ENCODE data around the gene FLT1.

Gene FLT1

DNA sequence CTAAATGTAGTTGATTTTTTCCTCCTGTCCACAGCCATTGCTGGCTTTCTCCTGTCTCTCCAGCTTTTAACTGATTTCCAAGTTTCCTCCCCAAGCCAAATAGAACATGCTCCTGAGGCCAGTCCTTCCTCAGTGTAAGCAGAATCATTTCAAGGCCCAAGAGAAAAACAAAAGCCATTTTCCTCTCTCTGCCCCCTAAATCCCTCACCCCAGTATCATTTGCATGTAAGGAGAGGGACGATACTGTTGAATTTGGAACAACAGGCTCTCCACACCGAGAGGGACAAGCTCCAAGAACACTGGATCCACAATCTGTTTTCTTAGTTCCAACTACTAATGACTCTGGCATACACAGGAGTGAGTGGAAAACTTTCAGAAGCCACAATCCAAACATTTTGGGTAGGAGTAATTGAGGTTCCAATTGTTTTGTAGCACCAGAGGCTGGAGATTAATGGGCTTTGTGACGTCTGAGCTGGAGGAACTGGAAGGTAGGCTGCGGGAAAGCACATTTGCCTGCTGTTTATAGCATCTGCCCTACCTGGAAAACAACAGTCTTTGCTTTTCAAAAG lies 156.8 kb downstream of the FLT1 start:
- DNase-seq, result no peak

DNA sequence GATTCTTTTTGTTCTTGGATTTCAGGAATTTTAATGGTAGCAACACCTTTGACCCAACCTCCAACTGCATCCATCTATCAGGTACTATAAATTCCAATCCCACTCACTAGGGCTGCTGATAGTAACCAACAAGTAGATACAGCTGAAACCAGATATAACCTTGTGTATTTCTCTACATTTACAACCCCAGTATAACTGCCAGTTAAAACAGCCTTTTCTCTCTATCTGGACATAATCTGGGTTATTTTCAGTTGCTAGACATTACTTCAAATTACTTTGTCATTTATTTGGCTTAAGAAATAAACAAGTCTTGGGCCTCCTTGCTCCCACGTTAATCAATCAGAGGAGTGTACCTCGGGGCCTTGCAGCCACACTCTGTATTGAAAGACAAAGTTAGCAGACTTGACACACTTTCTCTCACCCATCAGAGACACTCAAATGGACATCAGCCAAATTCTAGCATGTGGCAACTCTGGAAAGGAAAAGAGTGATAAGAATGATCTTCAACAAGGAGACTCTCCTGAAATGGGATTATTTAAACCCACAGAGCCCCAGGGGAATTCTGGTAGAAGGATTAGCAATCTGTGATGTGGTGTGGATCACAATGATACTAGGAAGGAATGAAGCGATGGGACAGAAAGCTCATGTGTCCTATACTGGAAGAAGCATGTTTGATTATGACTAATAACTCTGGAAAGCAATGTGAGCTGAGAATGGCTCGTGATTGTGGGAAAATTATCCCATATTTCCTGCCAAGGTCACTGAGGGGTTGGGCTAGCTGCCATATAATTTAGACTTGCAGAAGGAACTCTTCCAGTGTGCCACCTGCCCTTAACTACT lies 157.5 kb downstream of the FLT1 start:
- no peak for DNase-seq

DNA sequence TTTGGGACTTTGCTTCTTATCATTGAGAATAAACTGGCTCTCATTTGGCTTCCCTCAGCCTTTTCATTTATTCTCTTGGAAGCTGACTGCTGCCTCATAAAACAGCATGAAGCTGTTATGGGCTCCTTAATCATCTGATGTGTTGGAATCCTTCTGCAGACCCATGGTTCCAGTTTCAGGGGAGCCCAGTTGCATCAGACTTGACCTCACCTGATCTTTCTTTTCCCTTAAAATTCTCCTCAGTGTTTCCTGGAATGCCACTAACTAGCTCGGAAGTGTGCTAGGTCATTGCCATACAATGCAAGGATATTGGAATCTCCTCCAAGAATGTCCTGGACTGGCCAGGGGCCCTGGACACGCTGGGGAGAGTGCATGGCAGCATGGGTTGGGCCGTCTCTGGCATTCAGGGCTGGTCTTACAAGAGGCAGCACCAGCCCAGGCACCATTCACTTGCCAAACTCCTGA lies 158.7 kb downstream of the FLT1 start:
- no peak for DNase-seq

DNA sequence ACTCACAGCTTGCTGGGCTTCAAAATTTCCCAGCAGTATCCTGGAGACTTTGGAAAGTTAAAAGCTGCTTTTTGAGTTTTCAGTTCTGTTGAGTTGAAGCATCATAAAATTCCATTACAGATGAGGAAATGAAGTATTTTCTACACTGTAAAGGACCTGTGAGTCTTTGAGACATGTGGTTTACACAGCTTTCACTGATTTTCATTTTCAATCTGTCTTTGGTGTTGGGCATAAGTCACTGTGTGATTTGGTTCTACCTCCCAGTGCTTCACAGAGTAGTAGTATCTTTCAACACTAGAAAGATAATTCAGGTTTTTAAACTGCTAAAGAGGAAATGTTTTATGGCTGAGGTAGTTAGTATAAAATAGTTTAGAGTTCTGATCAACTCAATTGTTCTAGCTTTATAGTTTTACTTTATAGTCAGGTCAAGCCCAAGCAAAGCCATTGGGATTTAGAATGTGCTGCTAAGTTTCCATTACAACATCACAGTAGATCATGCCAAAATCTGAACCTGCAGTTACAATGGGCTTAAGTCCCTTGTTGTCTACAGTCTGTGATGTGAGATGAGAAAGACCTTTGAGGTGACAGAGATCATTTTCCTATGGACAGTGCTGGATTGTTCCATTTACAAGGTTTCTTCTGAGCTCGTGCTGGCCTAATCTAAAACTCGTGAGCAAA lies 161.6 kb downstream of the FLT1 start:
- no peak for DNase-seq

DNA sequence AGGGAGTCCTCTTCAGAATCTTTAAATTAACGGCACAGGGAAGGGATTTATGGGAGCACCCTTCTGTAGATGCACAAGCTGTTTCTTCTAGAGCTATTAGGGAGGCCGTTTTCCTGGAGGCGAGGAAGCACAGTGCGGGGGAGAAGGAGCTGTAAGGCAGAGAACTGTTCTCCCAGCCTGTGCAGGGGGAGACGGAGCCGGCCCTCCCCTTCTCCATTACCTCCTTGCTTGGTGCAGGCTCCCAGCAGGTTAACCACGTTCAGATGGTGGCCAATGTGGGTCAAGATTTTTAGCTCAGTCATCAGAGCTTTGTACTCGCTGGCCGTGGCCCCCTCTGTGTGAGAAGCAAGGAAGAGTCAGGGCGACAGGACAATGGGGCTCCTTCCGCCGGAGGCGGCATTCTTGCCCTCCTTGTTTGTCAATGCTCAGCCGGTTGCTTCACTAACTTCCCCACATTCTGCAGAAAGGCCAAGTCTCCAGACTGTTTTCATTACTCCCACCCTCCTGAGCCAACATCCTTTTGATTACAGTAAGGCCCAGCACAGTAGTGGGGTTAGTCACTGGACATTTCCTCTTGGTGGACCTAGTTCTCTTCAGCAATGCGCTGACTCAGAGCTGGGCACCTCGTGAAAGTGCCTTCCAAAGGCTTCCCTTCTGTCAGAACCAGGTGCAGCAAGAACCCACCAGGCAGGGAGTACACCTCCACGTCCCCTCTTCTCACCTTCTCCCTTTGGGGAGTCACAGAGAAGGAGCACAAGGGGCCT lies 165.4 kb downstream of the FLT1 start:
- no peak for DNase-seq

DNA sequence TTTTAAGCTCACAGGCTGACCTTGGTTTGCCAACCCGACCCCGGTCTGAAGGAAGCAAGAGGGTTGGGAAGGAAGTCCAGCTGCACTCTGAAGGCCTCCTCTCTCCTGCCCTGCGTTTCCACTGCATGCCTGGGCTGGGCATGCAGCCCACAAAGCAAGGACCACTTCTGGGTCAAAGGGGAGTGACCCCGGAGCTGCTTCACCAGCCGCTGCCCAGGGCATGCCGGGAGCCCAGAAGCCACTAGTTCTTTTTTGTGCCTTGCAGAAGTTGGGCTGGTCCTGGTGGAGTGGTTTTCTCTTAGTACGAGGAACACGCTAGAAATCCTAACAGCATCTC lies 166.7 kb downstream of the FLT1 start:
- DNase-seq, result no peak

DNA sequence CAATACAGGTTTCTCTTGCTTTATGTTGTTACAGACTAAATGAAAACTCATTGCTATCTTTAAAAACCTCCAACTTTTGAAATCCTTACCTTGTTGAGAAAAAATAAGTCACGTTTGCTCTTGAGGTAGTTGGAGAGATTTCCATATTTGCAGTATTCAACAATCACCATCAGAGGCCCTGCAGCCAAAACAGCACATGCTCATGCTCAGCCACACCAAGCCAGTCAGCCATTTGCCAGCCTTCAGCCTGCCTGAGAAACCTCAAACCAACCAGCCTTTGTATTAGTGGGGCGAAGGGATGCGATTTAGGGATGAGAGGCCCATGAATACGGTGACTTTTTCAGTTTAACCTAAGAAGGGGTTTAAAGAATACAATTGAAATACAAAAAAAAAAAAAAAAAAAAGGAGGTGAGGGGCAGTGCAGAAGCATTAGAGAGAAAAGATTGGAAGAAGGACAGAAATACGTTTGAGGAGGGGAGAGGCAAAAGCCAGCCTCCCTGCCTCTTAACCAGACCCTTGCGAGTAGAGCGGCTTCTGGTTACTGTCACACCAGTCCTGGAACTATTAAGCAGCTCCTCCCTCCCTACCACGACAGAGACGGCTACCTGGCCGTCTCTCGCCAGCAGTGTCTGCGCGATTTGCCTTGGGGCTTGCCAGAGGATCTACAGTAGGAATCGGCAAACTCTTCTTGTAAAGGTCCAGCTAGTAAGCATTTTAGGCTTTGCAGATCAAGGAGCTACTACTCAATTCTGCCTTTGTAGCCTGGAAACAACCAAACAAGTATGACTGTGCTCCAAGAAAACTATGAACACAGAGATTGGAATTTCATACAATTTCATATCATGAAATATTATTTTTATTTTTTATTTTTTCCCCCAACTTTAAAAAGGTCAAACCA lies 167.3 kb downstream of the FLT1 start:
- no peak for DNase-seq

DNA sequence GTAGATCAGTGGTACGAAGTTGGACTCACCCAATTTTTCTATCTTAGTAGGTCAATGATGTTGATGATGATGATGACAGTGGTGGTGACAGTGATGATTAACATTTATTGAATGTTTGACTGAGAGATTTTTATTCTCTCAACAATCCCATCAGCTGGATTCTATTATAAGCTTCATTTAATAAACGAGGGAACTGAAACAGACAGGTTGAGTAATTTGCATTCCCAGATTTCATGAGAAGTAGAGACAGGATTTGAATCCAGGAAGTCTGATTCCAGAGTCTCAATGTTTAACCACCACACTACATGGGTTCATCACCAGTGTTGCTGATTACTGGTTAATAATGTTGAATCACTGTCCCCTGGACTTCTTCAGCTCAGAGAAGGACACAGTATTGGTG lies 168.9 kb downstream of the FLT1 start:
- no peak for DNase-seq

DNA sequence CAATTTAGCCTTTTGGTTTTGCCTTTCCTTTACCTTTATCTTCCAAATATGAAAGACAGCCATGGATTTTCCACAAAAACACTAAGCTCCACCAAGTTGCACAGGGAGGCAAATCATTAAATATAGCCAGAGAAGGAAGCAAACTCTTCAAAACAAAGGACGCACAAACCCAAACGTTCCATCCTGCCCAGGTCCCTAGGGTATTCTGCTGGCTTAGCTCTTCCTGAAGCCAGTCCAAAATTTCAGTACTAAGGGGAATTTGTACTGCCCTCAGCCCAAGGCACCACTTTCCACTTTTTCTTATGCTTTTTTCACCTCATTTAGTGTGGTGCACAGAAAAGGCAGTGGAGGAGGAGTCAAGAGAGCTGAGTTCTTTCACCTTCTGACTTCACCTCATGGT lies 169.9 kb downstream of the FLT1 start:
- no peak for DNase-seq

DNA sequence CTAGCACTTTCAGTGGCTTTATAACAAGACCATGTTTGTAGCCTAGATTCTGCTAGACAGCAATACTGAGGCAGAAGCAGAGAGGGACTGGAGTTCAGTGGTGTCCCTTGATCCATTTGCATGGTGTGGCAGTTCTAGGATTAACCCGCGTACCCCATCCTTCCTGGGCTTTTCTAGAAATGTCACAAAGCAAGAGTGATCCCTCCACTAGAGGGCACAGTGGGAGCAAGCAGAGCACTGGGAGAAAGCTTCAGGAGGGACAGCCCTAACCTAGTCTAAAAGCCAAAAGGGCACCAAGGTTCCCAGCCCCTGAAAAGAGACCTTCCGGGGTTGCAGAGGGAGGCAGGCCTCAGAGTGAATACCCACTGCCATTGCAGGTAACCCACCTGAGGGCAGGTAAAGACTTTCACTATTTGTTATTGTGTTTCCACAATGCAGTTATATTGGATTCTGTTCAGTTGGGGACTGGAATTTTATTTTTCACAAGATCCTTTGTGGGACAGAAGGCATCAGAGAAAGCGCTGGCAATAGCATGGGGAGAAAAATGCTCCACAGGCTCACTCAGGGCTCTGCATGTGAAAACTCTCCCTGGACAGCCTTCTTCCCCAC lies 170.6 kb downstream of the FLT1 start:
- DNase-seq, result peak; percentile 26

DNA sequence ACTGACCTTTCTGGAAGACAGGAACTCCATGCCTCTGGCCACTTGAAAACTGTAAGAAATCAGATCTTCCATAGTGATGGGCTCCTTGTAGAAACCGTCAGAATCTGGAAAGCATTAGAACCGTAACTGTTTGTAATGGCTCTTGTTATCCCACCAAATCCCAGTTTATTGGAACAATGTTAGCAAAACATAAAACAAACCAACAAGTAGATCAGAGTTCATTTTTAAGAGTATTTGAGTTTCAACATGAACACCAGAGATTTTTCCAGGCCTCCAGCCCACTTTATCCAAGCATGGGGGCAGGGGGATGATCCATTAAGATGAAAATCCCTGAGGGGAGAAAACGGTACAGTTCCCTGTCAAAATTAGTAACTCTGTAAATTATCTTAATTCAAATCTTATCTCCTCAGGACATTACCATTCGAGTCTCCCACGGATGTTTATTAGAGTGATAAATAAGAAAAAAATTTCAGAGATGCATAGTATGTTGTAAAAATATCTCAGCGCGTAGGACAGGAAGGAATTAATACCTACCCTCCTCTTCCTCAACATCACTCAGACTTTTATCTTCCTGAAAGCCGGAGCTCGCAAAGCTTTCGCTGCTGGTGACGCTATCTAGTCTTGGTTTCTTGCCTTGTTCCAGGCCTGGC lies 172.5 kb downstream of the FLT1 start:
- DNase-seq, result no peak

DNA sequence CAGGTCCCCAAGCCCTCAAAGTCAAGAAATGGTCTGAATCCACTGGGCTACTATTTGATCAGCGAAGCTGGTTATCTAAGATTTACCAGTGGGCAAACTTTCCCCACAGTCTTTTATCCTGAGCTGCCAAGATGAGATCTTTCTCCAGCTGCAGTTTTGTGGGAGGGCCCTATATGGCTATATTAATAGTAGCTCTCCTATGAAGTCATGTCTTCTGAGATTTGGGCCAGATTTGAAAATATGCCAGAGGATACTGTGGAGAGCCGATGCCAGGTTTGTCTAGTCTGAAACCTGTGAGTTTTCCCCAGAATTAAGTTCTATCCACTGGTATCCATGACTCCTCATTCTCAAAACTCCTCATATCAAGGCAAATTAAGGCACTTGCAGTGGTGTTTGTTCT lies 173.2 kb downstream of the FLT1 start:
- no peak for DNase-seq

DNA sequence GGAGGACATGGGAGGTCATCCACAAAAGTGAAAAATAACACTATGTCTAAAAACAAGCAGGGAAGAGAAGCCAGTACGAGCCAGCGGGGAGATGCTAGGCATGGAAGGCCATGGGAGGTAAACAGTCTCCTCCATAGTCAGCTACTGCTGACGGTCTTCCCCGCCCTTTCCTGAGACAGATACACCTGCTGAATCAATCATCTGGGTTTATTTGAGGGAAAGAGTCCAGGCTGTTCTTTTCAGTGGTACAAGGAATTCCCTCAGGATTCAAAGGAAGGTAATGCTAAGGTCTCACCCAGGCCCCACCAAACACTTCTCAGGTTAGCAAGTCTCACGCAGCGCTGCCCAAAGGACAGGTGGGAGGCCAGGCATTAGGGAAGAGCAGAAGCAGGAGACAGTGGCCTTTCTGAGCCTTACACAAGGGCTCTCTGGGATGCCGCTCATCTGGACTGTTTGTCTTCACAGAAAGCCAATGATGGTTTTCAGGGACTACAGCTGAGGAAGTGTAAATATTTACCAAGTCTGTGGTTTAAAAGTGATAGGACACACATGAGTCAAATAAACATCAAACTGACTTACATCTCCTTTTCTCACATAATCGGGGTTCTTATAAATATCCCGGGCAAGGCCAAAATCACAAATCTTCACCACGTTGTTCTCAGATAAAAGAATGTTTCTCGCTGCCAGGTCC lies 173.9 kb downstream of the FLT1 start:
- DNase-seq, result no peak

DNA sequence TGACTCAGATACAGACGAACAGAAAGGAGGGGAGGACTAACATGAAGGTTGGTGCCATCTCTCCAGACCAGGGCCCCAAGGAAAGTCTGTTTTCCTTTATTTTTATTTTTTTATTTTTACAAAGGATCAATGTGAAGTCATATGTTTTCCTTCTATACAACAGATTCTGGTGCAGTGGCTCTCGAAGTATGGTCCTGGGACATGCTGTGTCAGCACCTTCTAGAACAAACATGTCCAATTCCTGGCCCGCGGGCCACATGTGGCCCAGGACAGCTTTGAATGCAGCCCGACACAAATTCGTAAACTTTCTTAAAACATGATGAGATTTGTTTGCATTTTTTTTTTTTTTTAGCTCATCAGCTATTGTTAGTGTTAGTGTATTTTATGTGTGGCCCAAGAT lies 174.7 kb downstream of the FLT1 start:
- no peak for DNase-seq

DNA sequence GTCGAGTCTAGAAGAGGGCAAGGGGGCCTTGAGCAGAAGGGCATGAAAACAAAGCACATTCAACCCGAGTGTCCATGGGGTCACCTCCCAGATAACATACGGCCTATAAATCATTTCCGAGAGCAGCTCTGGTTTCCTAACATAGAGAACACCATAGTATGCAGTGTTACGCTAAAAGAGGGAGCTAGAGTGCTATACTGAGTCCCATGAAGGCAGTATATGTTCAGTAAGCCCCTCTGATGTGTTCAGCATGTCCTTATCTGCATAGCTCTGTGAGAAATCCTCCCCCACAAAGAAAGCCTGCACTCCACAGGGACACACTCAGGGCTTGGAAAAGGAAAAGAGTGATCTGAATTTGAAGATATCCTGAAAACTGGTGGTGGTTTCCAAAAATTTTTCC lies 175.4 kb downstream of the FLT1 start:
- no peak for DNase-seq

DNA sequence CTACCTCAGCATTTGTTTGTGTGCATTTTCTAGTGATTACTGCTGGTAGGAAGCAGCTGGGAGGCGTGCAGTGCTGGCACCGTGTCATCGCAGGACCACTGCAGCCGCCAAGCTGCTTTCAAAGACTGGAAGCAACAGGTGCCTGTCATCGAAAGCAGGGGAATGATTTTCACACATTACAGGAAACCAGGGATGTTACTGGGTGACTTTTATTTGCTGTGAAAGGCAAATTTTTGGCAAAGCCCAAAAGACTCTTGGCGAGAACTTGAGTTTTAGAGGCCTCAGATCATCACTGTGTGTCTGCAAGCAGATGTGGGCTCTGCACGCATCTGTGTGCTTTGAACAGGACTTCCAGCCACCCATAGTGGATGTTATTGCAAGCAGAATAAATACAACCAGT lies 176.4 kb downstream of the FLT1 start:
- DNase-seq, result no peak

DNA sequence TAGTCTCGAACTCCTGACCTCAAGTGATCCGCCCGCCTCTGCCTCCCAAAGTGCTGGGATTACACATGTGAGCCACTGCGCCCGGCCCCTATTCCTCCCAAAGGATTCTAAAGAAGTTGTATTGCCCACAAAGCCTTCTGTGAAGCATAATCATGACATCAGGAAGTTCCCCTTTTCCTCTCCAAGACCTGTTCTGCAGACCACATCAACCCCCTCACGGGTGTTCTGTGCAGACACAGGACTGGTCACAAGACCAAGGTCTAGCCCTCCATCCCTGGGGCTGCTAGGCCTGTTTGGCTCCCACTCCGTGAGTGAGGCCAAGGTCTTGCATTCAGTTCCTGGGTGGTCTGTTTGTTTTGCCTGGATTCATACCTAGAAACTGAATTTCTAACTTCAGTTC lies 178.1 kb downstream of the FLT1 start:
- DNase-seq, result no peak

DNA sequence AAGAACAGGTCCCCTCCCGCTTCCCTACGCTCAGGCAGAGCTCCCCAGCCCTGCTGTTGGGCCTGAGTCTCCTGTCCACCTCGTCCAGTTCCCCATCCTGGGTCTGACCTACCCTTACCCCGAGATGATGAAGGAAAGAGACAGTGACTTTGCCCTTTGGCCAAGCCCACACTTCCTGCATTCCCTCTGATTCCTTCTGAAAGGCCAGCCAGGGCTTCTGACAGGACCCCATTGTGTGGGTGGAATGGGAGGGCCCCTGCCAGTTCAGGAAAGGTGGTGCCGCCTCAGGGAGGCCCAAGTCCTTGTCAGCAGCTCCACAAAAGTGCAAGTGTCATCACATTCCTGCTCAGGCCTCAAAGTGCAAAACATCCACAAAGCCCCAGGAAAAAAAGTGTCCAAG lies 178.8 kb downstream of the FLT1 start:
- no peak for DNase-seq

DNA sequence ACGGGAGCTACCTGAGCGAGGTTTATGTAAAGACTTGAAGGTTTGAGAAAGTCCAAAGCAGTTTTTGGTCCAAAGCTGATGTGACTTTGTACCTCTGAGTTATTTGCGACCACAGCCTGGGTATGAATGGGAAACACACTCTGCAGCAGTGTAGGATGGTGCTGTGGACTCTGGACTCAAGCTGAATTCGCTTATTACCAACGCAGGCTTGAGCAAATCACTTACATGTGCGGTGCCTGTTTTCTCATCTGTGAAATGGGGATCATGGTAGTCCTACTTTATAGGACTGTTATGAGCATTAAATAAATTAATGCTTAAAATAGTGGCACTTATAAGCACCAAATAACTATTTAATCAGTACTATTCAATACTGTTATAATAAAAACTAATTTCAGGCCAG lies 180.0 kb downstream of the FLT1 start:
- no peak for DNase-seq

DNA sequence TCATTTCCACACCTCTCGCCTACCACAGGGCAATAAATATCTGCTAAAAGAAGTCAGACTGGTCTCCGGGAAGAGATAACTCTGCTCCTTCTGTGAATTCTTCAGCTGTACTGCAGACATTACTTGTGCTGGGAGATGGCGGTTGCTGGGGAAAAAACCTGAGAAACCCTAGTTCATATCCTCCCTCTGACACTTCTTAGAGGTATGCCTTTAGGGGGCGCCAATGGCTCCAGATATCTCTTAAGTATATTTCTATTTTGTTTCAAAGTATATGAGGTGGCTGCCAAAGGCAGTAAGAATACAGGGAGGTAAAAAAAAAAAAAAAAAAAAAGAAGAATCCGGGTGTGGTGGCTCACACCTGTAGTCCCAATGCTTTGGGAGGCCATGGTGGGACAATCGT lies 181.3 kb downstream of the FLT1 start:
- DNase-seq, result no peak

DNA sequence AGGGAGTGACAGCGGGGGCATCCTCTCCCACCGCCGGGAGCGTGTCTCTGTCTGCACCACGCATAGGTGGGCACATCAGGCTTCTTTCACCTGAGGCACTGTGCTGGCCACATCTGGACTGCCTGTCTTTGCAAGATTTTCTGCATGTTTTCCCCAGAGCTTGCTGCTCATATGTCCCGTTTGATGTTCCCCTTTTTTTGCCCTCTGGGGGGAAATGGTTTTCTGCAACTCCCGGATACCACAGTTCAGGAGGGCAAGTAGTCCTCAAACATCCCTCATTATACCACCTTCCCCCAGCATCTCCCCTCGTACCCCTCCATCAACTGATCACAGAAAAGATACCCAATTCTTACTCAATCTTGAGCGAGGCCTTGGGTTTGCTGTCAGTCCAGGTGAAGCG lies 188.6 kb downstream of the FLT1 start:
- DNase-seq, result no peak

Data from stimulated activated CD4-positive, alpha-beta T cell treated with anti-CD3 and anti-CD28 coated beads, Interleukin-4, amount 100 ng/mL, for 1 hour (primary cell).